Measurements from ENCODE around the gene MYLIP. TPM values are rescaled to one million over a fixed set of nuclear protein-coding genes. Genes with fewer than 3 reads are reported as not detected.

The MYLIP gene
- total and polyA plus RNA-seq, 9 donors = 39.4 to 46.1 (median 43.5) TPM

GRCh38 chr6:16124198-16125180, 4.4 kb upstream of the MYLIP start:
- Histone ChIP-seq H3K9me3 (replicated peaks; ENCODE audit: control insufficient read depth, low read depth, low read length) (no peaks in the 10 kb centered on the region), H3K4me1 (ENCODE audit: control insufficient read depth, insufficient read depth, low read length) (peaks cover 20% of the 10 kb centered on the region), H3K4me3 (ENCODE audit: low read length) (no peak overlapping the region), H3K27ac (ENCODE audit: low read length) (no peak overlapping the region), H3K27me3 (ENCODE audit: control insufficient read depth, insufficient read depth, low read length) (peaks cover 4% of the 10 kb centered on the region), H3K36me3 (ENCODE audit: control insufficient read depth, insufficient read depth, low read length) (no peaks in the 10 kb centered on the region)
- WGBS (ENCODE audit: insufficient coverage) = 29% methylated on average over 1 of the region's 6 CpGs
- DNase-seq = peak; percentile 57

- Histone ChIP-seq H3K27me3 (ENCODE audit: control insufficient read depth, insufficient read depth, low read length) (peaks cover 2% of the 10 kb centered on the region), H3K36me3 (ENCODE audit: control insufficient read depth, insufficient read depth, low read length) (peaks cover 6% of the 10 kb centered on the region), H3K9me3 (replicated peaks; ENCODE audit: control insufficient read depth, low read depth, low read length) (no peaks in the 10 kb centered on the region), H3K4me3 (ENCODE audit: low read length) (no peak overlapping the region), H3K4me1 (ENCODE audit: control insufficient read depth, insufficient read depth, low read length) (peaks cover 25% of the 10 kb centered on the region), H3K27ac (ENCODE audit: low read length) (no peak overlapping the region)
- WGBS (ENCODE audit: insufficient coverage) = no CpG with 5 or more reads among the region's 3 CpGs
- DNase-seq = no peak
Observed at GRCh38 chr6:16126056-16126455, 2.8 kb upstream of the MYLIP start.

GRCh38 chr6:16126861-16127260, 2.0 kb upstream of the MYLIP start:
- H3K4me3 ChIP-seq (ENCODE audit: low read length) = no peak overlapping the region
- H3K9me3 ChIP-seq (replicated peaks; ENCODE audit: control insufficient read depth, low read depth, low read length) = no peaks in the 10 kb centered on the region
- 63% methylated on average over 1 of the region's 5 CpGs for WGBS (ENCODE audit: insufficient coverage)
- H3K27ac ChIP-seq (ENCODE audit: low read length) = no peak overlapping the region
- no peak for DNase-seq
- H3K36me3 ChIP-seq (ENCODE audit: control insufficient read depth, insufficient read depth, low read length) = peaks cover 7% of the 10 kb centered on the region
- peaks cover 25% of the 10 kb centered on the region for H3K4me1 ChIP-seq (ENCODE audit: control insufficient read depth, insufficient read depth, low read length)
- H3K27me3 ChIP-seq (ENCODE audit: control insufficient read depth, insufficient read depth, low read length) = peaks cover 2% of the 10 kb centered on the region

GRCh38 chr6:16127471-16127870, 1.4 kb upstream of the MYLIP start:
- H3K4me3 ChIP-seq (ENCODE audit: low read length) = no peak overlapping the region
- no peak overlapping the region for H3K27ac ChIP-seq (ENCODE audit: low read length)
- peaks cover 2% of the 10 kb centered on the region for H3K27me3 ChIP-seq (ENCODE audit: control insufficient read depth, insufficient read depth, low read length)
- WGBS (ENCODE audit: insufficient coverage) = 100% methylated on average over 6 of the region's 12 CpGs
- peaks cover 7% of the 10 kb centered on the region for H3K36me3 ChIP-seq (ENCODE audit: control insufficient read depth, insufficient read depth, low read length)
- H3K9me3 ChIP-seq (replicated peaks; ENCODE audit: control insufficient read depth, low read depth, low read length) = no peaks in the 10 kb centered on the region
- DNase-seq = no peak
- H3K4me1 ChIP-seq (ENCODE audit: control insufficient read depth, insufficient read depth, low read length) = peaks cover 25% of the 10 kb centered on the region

GRCh38 chr6:16129623-16130401, 926 bp downstream of the MYLIP start:
- peaks cover 15% of the 10 kb centered on the region for H3K36me3 ChIP-seq (ENCODE audit: control insufficient read depth, insufficient read depth, low read length)
- 0% methylated on average over 24 of the region's 36 CpGs for WGBS (ENCODE audit: insufficient coverage)
- H3K27ac ChIP-seq (ENCODE audit: low read length) = peak overlapping the region; percentile 96
- H3K4me3 ChIP-seq (ENCODE audit: low read length) = peak overlapping the region; percentile 92
- peaks cover 2% of the 10 kb centered on the region for H3K27me3 ChIP-seq (ENCODE audit: control insufficient read depth, insufficient read depth, low read length)
- peak; percentile 72 for DNase-seq
- H3K9me3 ChIP-seq (replicated peaks; ENCODE audit: control insufficient read depth, low read depth, low read length) = no peaks in the 10 kb centered on the region
- peaks cover 28% of the 10 kb centered on the region for H3K4me1 ChIP-seq (ENCODE audit: control insufficient read depth, insufficient read depth, low read length)

- DNase-seq = peak; percentile 55
Observed at GRCh38 chr6:16130437-16130891, 1.6 kb downstream of the MYLIP start.

GRCh38 chr6:16130932-16131387, 2.1 kb downstream of the MYLIP start:
- H3K36me3 ChIP-seq (ENCODE audit: control insufficient read depth, insufficient read depth, low read length) = peaks cover 15% of the 10 kb centered on the region
- no peaks in the 10 kb centered on the region for H3K9me3 ChIP-seq (replicated peaks; ENCODE audit: control insufficient read depth, low read depth, low read length)
- peaks cover 2% of the 10 kb centered on the region for H3K27me3 ChIP-seq (ENCODE audit: control insufficient read depth, insufficient read depth, low read length)
- peak overlapping the region; percentile 92 for H3K4me3 ChIP-seq (ENCODE audit: low read length)
- peaks cover 29% of the 10 kb centered on the region for H3K4me1 ChIP-seq (ENCODE audit: control insufficient read depth, insufficient read depth, low read length)
- no CpG with 5 or more reads among the region's 3 CpGs for WGBS (ENCODE audit: insufficient coverage)
- peak overlapping the region; percentile 96 for H3K27ac ChIP-seq (ENCODE audit: low read length)
- peak; percentile 96 for DNase-seq

More at GRCh38 chr6:16130437-16130891, 1.6 kb downstream of the MYLIP start:
- peaks cover 29% of the 10 kb centered on the region for H3K4me1 ChIP-seq (ENCODE audit: control insufficient read depth, insufficient read depth, low read length)
- H3K9me3 ChIP-seq (replicated peaks; ENCODE audit: control insufficient read depth, low read depth, low read length) = no peaks in the 10 kb centered on the region
- H3K4me3 ChIP-seq (ENCODE audit: low read length) = peak overlapping the region; percentile 92
- peak overlapping the region; percentile 96 for H3K27ac ChIP-seq (ENCODE audit: low read length)
- H3K36me3 ChIP-seq (ENCODE audit: control insufficient read depth, insufficient read depth, low read length) = peaks cover 15% of the 10 kb centered on the region
- H3K27me3 ChIP-seq (ENCODE audit: control insufficient read depth, insufficient read depth, low read length) = peaks cover 2% of the 10 kb centered on the region
- 0% methylated on average over 6 of the region's 8 CpGs for WGBS (ENCODE audit: insufficient coverage)

- H3K27ac ChIP-seq (ENCODE audit: low read length) = peak overlapping the region; percentile 51
- H3K9me3 ChIP-seq (replicated peaks; ENCODE audit: control insufficient read depth, low read depth, low read length) = no peaks in the 10 kb centered on the region
- H3K27me3 ChIP-seq (ENCODE audit: control insufficient read depth, insufficient read depth, low read length) = peaks cover under 1% of the 10 kb centered on the region
- DNase-seq = no peak
- no peak overlapping the region for H3K4me3 ChIP-seq (ENCODE audit: low read length)
- peaks cover 15% of the 10 kb centered on the region for H3K36me3 ChIP-seq (ENCODE audit: control insufficient read depth, insufficient read depth, low read length)
- peaks cover 23% of the 10 kb centered on the region for H3K4me1 ChIP-seq (ENCODE audit: control insufficient read depth, insufficient read depth, low read length)
Observed at GRCh38 chr6:16132909-16133308, 4.0 kb downstream of the MYLIP start.

GRCh38 chr6:16134430-16134829, 5.5 kb downstream of the MYLIP start:
- H3K27ac ChIP-seq (ENCODE audit: low read length) = no peak overlapping the region
- H3K27me3 ChIP-seq (ENCODE audit: control insufficient read depth, insufficient read depth, low read length) = no peaks in the 10 kb centered on the region
- no peak for DNase-seq
- H3K9me3 ChIP-seq (replicated peaks; ENCODE audit: control insufficient read depth, low read depth, low read length) = no peaks in the 10 kb centered on the region
- peaks cover 28% of the 10 kb centered on the region for H3K4me1 ChIP-seq (ENCODE audit: control insufficient read depth, insufficient read depth, low read length)
- H3K4me3 ChIP-seq (ENCODE audit: low read length) = no peak overlapping the region
- peaks cover 15% of the 10 kb centered on the region for H3K36me3 ChIP-seq (ENCODE audit: control insufficient read depth, insufficient read depth, low read length)
- no CpG with 5 or more reads among the region's 1 CpG for WGBS (ENCODE audit: insufficient coverage)

- DNase-seq = no peak
- H3K36me3 ChIP-seq (ENCODE audit: control insufficient read depth, insufficient read depth, low read length) = peaks cover 15% of the 10 kb centered on the region
- H3K4me3 ChIP-seq (ENCODE audit: low read length) = no peak overlapping the region
- H3K27ac ChIP-seq (ENCODE audit: low read length) = no peak overlapping the region
- H3K4me1 ChIP-seq (ENCODE audit: control insufficient read depth, insufficient read depth, low read length) = peaks cover 31% of the 10 kb centered on the region
- H3K9me3 ChIP-seq (replicated peaks; ENCODE audit: control insufficient read depth, low read depth, low read length) = no peaks in the 10 kb centered on the region
- no peaks in the 10 kb centered on the region for H3K27me3 ChIP-seq (ENCODE audit: control insufficient read depth, insufficient read depth, low read length)
Observed at GRCh38 chr6:16135066-16135465, 6.2 kb downstream of the MYLIP start.
